ENCODE measurements around the gene COPZ2.
"Not testable (repeated sequence)": the region's sequence is repeated elsewhere in the genome, so short reads cannot be mapped to it uniquely, and the experiment has no call there.

The COPZ2 gene

GRCh38 chr17:48027322-48027981 lies 10.1 kb downstream of the COPZ2 start:
- no peak for DNase-seq

GRCh38 chr17:48026502-48027321 lies 10.9 kb downstream of the COPZ2 start:
- peak; percentile 74 to 77 for DNase-seq

DNA sequence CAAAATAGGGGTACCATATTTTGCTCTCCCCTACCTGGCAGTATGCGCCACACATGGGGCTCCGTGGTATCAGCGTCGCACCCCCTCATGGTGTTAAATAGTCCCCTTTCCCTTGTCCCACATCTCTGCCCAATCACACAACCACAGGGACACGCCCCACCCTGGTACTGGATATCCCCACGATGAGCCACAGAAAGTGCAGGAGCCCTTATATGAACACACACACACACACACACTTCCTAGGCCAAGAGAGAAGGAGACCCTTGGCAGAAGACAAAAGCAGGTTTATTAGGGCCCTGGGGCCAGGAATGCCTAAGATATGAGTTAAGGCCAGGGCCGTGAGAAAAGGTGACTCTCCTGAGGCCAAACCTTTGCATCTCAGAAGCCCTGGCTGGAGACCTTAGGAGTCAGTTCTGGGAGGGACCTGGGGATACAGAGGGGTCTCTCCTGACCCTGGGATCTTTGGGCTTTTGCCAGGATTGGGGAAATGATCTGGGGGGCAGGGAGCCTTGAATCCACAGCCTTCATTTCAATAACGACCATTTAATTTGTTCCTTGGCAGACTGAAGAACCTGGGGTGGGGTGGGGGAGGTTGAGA lies 11.6 kb downstream of the COPZ2 start:
- no peak for DNase-seq

DNA sequence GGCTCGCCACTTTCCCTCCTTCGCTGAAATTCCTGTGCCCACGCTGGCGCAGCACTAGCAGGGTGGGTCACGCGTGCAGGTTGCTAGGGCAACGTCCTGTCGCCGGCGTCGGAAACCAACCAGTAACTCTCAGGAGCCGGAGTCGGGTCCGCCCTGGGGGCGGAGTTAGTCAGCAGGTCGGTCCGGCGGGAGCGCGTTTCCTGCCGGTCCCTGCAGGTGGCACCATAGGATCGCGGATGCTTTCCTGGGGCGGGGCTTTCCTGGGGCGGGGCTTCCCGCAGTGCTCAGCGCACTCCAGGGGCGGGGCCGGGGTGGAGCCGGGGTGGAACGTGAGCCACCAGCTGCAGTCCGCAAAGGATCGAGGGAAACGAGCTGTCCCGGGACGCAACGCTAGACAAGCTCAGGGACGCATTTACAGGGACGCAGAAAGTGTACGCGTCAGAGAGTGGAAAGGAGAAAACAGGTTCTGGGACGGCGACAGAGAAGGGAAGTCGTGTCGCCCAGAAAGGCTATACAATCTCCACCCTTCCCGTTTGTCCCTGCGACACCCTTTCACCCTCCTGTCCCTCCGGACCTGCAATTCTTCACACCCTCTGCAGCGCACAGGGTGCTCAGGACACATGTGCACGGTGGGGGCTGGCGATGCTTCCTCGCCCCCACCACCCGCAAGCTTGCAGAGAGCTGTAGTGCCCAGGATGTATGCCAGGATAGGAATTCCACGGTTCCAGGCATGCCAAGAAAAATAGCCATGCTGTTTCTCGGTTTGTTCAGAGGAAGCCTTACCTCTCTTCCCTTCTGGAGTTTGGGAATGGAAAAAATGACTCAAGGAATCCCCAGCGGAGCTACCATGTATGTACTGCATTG lies 12.3 kb downstream of the COPZ2 start:
- DNase-seq = peak; percentile 97 to 98

DNA sequence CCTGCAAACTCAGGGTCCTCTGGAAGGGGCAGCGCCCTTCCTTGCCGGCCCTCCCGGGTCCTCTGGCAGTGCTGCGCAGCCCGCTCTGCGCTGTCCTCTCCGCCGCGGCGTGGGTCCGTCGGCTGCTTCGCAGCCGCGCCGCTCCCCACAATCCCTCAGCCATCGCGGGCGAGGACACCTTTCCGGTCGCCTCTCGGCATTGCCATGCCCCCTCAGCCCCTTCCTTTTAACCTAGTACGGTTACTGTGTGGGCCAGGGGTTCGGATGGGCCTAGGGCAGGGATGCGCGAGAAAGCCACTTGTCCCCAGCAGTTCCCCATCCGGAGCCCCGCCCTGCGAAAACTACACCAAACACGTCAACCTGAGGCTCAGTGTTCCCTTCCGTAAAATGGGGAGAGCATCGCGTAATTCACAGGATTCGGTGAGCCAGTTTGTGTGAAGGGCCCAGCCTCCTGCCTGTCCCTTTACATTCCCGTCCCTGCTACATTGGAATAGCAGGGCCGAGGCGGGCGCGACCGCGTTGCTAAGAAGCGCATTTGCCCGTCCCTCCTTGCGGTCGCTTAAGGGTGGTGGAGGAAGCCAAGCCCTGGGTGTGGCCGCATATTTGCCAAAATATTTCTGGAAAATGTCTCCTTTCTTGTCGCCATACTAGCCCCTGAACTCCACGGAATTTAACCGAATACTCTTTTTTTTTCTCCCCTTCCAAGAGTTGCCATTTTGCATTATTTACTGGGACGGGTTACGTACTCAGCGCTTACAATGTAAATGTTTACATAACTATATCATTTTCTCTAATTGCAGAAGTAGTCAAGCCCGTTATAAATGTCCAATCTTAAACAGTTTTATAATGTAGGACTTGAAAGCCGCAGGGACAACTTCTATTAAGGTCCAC lies 13.2 kb downstream of the COPZ2 start:
- DNase-seq = peak; percentile 30 to 56

DNA sequence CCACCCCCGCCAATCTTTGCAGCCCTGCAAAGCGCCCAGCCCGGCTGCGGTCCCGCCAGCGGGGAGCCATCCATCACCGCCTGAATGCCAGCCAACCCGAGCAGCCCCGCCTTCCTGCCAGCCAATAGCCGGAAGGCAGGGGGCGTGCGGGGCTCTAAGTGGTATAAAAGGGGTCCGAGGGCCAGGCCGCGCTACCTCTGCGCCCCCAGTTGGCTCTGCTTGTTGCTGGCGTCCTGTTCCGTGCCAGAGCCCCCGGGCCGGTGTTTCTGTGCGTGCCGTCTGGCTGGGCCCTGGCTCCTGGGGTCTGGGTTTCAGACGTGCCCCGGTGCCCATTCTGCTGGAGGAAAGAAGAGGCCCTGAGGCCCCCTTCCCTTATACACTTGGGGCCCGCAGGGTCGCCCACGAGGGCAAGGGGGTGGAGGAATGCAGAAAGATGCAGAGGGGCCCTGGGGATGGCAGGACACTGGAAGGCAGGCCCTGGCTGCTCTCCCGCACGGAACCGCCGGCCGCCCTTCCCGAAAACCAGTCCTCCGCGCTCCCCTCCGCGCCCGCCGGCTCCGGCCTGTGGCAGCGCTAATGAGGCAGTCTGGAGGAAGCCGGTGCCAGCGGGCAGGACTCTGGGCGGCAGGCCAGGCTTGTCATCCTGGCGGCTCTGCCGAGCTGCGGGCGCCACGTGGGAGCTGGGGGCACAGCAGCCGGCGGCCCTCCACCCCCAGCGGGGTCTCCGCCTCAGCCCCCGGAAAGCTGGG lies 14.0 kb downstream of the COPZ2 start:
- peak; percentile 40 to 47 for DNase-seq

DNA sequence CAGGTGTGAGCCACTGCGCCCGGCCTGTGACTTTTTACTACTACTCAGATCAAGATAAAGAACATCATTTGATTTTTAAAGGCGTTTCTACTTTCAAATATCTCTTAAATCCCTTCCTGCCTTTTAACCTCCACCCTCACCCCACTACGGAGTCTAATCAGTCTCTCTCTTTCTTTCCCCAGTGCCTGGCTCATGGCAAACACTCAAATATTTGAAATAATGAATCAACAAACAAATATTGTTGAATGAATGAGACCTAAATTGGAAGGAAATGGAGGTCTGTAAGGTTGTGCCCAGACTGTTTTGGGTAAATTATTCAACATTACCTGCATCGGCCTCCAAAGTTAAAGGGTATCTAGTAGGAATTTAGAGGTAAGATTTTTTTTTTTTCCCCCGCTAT lies 14.7 kb downstream of the COPZ2 start:
- DNase-seq = no peak

DNA sequence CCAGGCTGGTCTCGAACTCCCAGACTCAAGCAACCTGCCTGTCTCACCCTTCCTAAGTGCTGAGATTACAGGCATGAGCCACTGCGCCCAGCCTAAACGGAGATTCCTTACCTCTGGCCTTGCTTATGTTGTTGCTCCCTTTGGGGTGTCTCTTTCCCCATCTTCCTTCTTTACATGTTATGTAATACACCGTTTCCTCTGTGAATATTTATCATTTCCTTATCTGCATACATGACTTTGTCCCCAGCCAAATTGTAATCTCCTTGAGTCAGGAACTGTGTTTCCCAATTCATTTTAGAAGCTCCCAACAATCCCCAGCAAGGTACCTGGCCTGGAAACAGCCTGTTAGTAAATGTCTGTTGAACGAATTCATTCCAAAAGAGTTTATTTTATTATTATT lies 15.7 kb downstream of the COPZ2 start:
- DNase-seq = no peak

DNA sequence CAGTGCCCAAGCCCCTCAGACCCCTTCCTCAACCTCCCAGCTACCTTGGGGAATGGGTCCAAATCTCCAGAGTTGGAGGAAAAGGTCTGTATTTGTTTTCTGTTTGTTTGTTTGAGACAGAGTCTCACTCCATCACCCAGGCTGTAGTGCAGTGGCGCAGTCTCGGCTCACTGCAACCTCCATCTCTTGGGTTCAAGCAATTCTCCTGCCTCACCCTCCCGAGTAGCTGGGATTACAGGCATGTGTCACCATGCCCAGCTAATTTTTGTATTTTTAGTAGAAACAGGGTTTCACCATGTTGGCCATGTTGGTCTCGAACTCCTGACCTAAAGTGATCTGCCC lies 19.8 kb downstream of the COPZ2 start:
- DNase-seq = not testable (repeated sequence)

- no peak for DNase-seq
Observed at GRCh38 chr17:48016112-48016511, 21.5 kb downstream of the COPZ2 start.

DNA sequence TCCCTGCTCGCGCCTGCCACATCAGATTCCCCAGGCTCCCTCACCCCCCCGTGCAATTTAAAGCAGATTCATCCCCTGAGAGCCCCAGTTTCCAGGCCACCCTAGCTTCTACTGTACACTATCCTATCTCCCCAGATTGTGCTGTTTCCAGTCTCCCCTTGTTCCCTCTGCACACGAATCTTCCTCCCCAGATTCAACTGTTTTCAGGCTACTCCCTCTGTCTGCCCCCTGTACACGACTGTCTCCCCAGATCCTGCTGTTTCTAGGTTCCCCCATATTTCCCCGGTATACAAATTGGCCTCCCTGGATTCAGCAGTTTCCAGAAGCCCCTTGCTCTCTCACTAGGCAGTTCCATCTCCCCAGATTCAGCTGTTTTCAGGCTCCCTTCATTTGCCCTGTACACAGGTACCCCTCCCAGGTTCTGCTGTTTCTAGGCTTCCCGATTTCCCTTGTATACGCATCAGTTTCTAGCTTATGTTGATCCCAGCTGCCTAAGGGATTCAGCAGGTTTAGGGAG lies 22.9 kb downstream of the COPZ2 start:
- DNase-seq = no peak

DNA sequence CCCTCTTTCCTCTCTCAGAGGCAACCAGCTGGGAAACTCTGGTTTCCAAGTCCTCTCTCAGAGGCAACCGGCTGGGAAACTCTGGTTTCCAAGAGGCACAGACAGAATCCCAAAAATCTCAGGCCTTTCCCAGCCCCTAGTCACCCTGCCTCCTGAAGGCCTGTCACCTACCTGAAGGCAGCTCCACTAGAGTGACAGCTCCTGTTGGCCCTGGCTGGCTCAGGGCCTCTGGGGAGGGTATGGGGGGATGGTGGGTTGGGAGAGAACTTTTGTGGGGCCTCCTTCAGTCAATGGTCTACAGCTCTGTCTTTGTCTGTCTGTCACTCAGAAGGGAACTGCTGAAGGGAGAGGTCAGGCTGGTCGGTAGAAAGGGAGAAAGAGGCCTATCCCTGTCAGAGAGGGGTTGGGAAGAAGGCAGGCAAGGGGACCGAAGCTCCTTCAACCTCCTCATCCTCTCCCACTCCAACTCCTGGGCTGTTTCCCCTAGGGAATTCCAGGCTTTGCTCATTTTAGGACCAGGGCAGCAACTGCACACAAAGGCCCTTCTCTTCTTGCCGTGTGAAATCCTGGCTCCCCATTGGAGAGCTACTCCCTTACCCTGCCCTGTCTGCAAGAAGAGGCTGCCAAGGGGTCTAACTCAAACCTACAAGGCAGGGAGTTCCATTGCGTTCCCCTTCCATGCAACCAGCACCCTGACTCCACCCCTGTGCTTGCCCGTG lies 23.6 kb downstream of the COPZ2 start:
- no peak for DNase-seq

DNA sequence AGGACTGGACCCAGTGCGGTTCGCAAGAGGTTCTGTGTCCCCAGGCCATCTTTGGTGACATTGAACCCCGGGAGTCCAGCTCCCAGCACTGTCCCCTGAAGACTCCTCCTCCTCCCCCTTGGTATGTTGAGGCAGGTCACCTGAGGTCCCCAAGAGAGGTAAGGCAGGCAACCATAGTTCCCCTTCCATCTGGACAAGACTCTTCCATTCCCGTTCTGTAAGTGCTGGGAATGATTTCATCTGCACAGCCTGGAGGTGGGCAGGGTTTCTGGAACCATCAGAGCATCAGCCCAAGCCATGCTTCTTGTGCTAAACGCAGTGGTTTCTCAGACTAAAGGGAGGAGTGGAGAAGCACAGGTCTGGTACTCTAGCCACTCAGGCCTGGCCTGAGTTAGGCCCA lies 24.9 kb downstream of the COPZ2 start:
- no peak for DNase-seq

DNA sequence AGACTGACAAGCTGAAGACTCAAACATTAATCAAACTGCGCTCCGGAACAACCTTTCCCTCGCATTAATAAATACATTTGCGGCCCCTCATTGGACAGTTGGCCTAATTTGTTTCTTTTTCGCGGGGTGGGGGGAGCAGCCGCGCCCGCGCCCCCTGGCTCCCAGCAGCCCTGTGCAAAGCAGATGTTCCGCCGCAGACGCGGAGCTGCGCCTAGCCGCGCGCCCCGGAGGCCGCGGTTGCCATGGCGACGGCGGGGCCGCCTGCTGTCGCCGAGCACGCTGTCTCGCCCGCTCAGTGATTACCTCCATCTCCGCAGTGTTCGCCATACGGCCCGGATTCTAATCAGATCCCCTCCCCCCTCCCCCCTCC lies 25.5 kb downstream of the COPZ2 start:
- peak; percentile 70 to 71 for DNase-seq

- DNase-seq = peak; percentile 41 to 55
Observed at GRCh38 chr17:48011405-48012150, 26.0 kb downstream of the COPZ2 start.

GRCh38 chr17:48010193-48010592 lies 27.4 kb downstream of the COPZ2 start:
- DNase-seq = no peak

GRCh38 chr17:48006936-48007709 lies 30.5 kb downstream of the COPZ2 start:
- no peak for DNase-seq

GRCh38 chr17:48004983-48005382 lies 32.6 kb downstream of the COPZ2 start:
- no peak for DNase-seq

Measured in CD4-positive, alpha-beta T cell treated with Interleukin-4 for 1 hour (primary cell).